Mucosa of descending colon (tissue), 3 donors: ENCODE results near the gene LRPAP1. TPM values are rescaled to one million over a fixed set of nuclear protein-coding genes. Genes with fewer than 3 reads are reported as not detected.

Experiments
- ATAC-seq: fragments of 200-7000 bp; cut with Tn5 transposase; one replicate; pipeline ENCODE4 v1.9.1; 2020; ENCODE audit warnings: mild to moderate bottlenecking, moderate library complexity
- DNase-seq, 3 donors: peaks; one replicate each; pipeline ENCODE4 v3.0.0-alpha.2; 2020
- H3K36me3 ChIP-seq: fragments of 200-600 bp; one replicate; pipeline ENCODE4 v1.8.0; 2021; ENCODE audit warnings: low read depth, mild to moderate bottlenecking
- H3K4me1 ChIP-seq: fragments of 200-600 bp; one replicate; pipeline ENCODE4 v1.8.0; 2021; ENCODE audit warnings: low read depth, mild to moderate bottlenecking
- H3K4me3 ChIP-seq: fragments of 200-600 bp; one replicate; pipeline ENCODE4 v1.8.0; 2021; ENCODE audit warnings: mild to moderate bottlenecking
- H3K9me3 ChIP-seq: fragments of 200-600 bp; one replicate; pipeline ENCODE4 v1.8.0; 2021; ENCODE audit warnings: mild to moderate bottlenecking
- intact Hi-C, 2 donors: fragments of 100-400 bp; cut with DNase I in 1 of 2; cut with micrococcal nuclease in 1 of 2; formaldehyde crosslinking; loops; one replicate each; pipeline versions ENCODE4 v1.11.0 to v1.11.1; 2022; cut with DNase I, micrococcal nuclease
- total RNA-seq, 3 donors: library from RNA; stranded (reverse); fragmentation: NEBNext Ultra II Directional in 2 of 3; extraction: Animal tissue kit (Norgen Biotek cat#: 25700) in 2 of 3; gene quantifications; one replicate each; pipeline versions ENCODE4 v1.2.1 to v1.2.4, GENCODE V29; 2021 to 2023
- TF ChIP-seq, protein P1 (sequence below): fragments of 200-600 bp; IDR thresholded peaks from one replicate; pipeline ENCODE4 v1.8.0; 2022; ENCODE audit warnings: antibody characterized with exemption, mild to moderate bottlenecking
- donor health status: DM: no; HTN: no; CAD: no; lungs with moderate emphysema.
- donor health status: DM: no; HTN: no; CAD: no.
- donor health status: DM: no; HTN: yes; CAD: no.

The LRPAP1 gene
- total RNA-seq, 3 donors from 2014 or later: 109 to 139 (median 137) TPM

DNA sequence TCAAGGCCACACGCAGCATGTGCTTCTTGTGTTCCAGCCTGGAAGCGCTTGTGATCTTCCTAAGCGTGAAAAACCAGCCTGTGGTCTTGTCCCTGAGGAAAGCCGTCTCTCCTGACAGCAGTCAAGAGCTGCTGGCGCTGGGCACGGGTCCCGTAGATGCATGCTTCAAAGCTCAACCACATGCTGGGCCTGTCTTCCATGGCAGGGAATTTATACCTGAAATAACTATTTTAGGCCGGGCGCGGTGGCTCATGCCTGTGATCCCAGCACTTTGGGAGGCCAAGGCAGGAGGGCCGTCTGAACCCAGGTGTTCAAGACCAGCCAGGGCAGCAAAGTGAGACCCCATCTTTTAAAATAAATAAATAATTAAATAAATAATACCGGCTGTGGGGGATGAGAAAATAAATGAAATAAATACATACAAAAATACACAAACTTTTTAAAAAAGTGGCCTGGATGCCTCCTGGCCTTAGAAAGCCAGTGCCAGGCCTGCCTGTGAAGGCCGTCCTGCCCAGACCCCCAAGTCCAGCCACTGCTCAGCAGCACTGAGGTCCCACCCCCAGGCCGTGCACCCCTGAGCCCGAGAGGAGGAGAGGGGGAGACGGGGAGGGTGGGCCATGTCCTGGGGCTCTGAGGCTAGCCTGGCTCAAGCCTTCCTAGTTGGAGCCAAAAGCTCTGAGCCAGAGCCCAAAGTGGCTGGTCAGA lies 10.4 kb downstream of the LRPAP1 start:
- intact Hi-C loops: no loop called here
- peak in 2 of 3 donors; percentile 4 to 28 for DNase-seq
- Histone ChIP-seq H3K4me1 (no peaks in the 10 kb centered on the region), H3K9me3 (no peaks in the 10 kb centered on the region), H3K4me3 (no peak overlapping the region), H3K36me3 (peaks cover 9% of the 10 kb centered on the region)
- ATAC-seq: no peak
- TF ChIP-seq, protein P1, sequence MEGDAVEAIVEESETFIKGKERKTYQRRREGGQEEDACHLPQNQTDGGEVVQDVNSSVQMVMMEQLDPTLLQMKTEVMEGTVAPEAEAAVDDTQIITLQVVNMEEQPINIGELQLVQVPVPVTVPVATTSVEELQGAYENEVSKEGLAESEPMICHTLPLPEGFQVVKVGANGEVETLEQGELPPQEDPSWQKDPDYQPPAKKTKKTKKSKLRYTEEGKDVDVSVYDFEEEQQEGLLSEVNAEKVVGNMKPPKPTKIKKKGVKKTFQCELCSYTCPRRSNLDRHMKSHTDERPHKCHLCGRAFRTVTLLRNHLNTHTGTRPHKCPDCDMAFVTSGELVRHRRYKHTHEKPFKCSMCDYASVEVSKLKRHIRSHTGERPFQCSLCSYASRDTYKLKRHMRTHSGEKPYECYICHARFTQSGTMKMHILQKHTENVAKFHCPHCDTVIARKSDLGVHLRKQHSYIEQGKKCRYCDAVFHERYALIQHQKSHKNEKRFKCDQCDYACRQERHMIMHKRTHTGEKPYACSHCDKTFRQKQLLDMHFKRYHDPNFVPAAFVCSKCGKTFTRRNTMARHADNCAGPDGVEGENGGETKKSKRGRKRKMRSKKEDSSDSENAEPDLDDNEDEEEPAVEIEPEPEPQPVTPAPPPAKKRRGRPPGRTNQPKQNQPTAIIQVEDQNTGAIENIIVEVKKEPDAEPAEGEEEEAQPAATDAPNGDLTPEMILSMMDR: no peak

DNA sequence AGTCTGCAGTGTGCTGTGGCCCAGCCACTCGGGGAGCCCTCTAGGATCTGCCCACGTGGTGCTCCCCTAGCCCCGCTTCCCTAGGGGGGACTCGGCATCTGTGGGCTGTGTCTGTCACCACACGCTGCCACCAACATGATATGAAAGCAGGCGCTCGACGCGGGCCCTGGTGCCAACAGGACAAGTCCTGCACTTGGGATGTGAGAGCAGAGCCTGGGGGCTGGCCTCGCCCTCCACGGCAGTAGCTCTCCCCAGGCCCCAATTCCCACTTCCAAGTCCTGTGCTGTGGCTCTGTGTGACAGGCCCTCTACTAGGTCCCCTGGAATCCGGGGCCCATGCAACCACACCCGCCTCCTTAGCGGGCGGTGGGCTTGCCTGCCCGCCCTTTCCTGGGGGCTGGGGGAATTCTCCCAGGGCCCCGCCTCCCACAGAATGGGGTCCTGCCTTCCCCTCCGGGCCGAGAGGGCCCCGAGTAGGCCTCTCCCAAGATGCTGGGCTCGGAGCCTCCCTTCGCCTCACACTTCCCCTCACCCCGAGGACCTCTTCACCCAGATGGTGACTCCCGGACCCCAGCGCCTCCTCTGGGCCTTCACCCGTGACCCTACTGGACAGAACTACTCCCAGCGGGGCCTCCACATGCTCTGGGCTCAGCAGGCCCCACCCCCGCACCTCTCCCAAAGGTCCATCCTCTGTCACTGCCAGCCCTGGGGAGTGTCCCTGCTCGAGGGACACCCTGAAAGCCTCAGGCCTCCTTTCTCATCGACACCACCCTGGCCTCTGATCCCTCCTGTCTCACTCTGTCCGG lies 11.2 kb downstream of the LRPAP1 start:
- no peak overlapping the region for H3K4me3 ChIP-seq
- no peaks in the 10 kb centered on the region for H3K4me1 ChIP-seq
- DNase-seq (peak in 2 of 3 donors; percentile 15 to 35), ATAC-seq (no peak)
- H3K36me3 ChIP-seq: peaks cover 16% of the 10 kb centered on the region
- TF ChIP-seq, protein P1: no peak
- no peaks in the 10 kb centered on the region for H3K9me3 ChIP-seq
- intact Hi-C loops: no loop called here

DNA sequence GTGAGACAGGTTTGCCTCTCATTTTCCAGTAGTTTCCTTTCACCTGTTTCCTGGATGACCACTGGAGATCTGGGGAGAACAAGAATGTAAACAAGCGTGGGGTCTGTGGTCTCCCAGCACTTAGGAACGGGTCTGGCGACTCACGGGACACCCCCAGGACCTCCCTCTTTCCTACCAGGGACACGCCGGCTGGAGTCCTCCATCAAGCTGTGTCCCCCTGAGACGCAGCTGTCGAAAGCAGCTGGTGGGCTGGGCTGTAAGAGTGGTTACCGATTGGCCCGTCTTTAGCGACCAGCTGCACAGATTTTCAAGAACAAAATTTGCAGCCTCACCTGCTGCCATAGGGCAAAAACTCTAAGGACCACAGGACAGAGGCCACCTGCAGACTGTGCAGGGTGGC lies 11.9 kb downstream of the LRPAP1 start:
- TF ChIP-seq, protein P1: no peak
- intact Hi-C loops: no loop called here
- H3K36me3 ChIP-seq: peaks cover 17% of the 10 kb centered on the region
- no peak overlapping the region for H3K4me3 ChIP-seq
- no peak for ATAC-seq
- H3K9me3 ChIP-seq: no peaks in the 10 kb centered on the region
- peak in 2 of 3 donors; percentile 7 to 37 for DNase-seq
- H3K4me1 ChIP-seq: no peaks in the 10 kb centered on the region

DNA sequence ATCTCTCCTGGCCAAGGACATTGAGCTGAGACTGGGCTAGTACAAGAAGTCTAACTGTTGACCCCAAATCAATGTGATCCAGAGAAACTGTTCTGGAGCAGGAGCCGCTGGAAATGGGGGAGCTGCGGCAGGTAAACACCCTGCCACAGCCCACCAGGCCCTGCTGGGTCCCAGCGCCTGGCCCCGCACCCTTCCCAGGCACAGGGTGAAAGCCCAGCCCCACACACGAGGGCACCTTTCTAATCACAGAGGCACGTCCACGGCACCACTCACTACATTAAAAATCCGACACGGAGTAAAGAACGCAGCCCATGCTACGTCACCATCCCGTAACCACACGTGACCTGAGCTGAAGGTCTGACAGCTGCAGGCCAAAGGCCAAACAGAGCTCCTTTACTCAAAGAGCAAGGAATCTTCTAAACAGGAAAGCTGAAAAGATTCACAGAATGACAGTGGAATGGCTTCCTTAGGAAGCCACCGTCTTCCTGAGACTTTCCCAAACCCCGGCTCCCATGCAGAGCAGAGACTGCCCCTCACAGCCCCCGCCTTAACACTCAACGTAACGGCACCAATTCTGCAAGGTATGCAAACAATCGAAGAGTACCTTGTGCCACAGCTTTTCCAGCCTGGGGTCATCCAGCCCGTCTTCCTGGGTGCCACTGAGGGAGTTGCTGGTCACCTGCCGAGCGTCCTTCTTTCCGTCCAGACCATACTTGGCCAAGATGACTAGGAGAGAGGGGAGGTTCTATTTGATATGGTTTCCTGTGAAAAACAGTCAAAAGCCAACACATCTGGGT lies 12.6 kb downstream of the LRPAP1 start:
- intact Hi-C loops: no loop called here
- H3K4me1 ChIP-seq: no peaks in the 10 kb centered on the region
- DNase-seq (peak in 2 of 3 donors; percentile 3 to 23), ATAC-seq (no peak)
- TF ChIP-seq, protein P1: no peak
- no peak overlapping the region for H3K4me3 ChIP-seq
- H3K36me3 ChIP-seq: peaks cover 19% of the 10 kb centered on the region
- H3K9me3 ChIP-seq: no peaks in the 10 kb centered on the region

DNA sequence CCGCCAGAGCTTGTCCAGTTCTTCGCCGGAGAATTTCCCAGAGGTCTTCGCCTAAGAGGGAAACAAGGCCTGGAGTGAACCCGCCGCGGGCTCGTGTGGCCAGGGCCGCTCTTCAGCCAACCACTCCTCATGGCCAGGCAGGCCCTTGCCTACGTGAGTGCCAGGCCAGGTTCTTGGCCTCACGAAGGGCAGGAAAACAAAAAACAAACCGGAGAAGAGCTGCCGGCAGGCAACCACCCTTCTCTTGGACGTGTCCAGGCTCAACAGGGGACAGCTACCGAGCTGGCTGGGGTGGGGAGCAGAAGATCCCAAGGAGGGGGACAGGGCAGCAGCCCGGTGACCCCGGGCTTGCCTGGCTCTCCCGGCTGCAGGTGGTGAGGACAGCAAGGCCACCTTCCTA lies 13.3 kb downstream of the LRPAP1 start:
- ATAC-seq (no peak), DNase-seq (peak in 2 of 3 donors; percentile 8 to 23)
- intact Hi-C loops: no loop called here
- Histone ChIP-seq H3K36me3 (peaks cover 22% of the 10 kb centered on the region), H3K4me1 (no peaks in the 10 kb centered on the region), H3K4me3 (no peak overlapping the region), H3K9me3 (no peaks in the 10 kb centered on the region)
- TF ChIP-seq, protein P1: no peak
